NCI-H345 treated with DMSO at 0.1 percent for 48 hours (cell line): ENCODE data around the gene RNF224.
A peak's percentile ranks its signal among the peaks of the same experiment; 100 is the strongest.

ENCODE experiments used
- DNase-seq: peaks from one replicate; lab custom pipeline; 2025; ENCODE audit not compliant: unreplicated experiment; lab: John Stamatoyannopoulos, UW

RNF224 gene

GRCh38 chr9:137213160-137214060 is 13.9 kb upstream of the RNF224 start:
- no peak for DNase-seq

GRCh38 chr9:137214620-137215019 is 12.7 kb upstream of the RNF224 start:
- no peak for DNase-seq

- DNase-seq = no peak
Measured at GRCh38 chr9:137215196-137215986, 11.9 kb upstream of the RNF224 start.

GRCh38 chr9:137216188-137216965 is 10.9 kb upstream of the RNF224 start:
- no peak for DNase-seq

- no peak for DNase-seq
Measured at GRCh38 chr9:137217276-137218211, 9.8 kb upstream of the RNF224 start.

GRCh38 chr9:137218212-137218753 is 9.0 kb upstream of the RNF224 start:
- no peak for DNase-seq

GRCh38 chr9:137218754-137219271 is 8.5 kb upstream of the RNF224 start:
- no peak for DNase-seq

GRCh38 chr9:137219757-137220316 is 7.5 kb upstream of the RNF224 start:
- no peak for DNase-seq

- no peak for DNase-seq
Measured at GRCh38 chr9:137220317-137221094, 6.8 kb upstream of the RNF224 start.

- DNase-seq = no peak
Measured at GRCh38 chr9:137221095-137221505, 6.2 kb upstream of the RNF224 start.

GRCh38 chr9:137221506-137222111 is 5.7 kb upstream of the RNF224 start:
- no peak for DNase-seq

- DNase-seq = no peak
Measured at GRCh38 chr9:137222190-137223077, 4.9 kb upstream of the RNF224 start, which contains the start of gene RNF208. Gene RNF208, minus strand, starts transcription at chr9:137222240. Its CDS starts 1,028 bp downstream, at chr9:137221212.

- peak; percentile 95 for DNase-seq
Measured at GRCh38 chr9:137223078-137223970, 4.0 kb upstream of the RNF224 start.

GRCh38 chr9:137224830-137225694 is 2.2 kb upstream of the RNF224 start, which contains the start of gene CYSRT1:
Gene CYSRT1, plus strand, starts transcription at chr9:137225174. Its CDS starts 448 bp downstream, at chr9:137225622.
- DNase-seq = no peak
